Stimulated activated memory B cell treated with anti-CD40 and anti-IgM and Interleukin-4, amounts not matched to agents 10 μg/mL and 1 μg/mL and 100 μg/mL, for 72 hours (primary cell): ENCODE data around the gene CPNE5.

ENCODE experiments used
- ATAC-seq: fragments of 150-1000 bp; cut with Tn5 transposase; 2 replicates; pipeline ENCODE4 v1.10.0; 2021
- H3K27ac Mint-ChIP-seq: one replicate; pipeline ENCODE4 v1.8.0; 2022; ENCODE audit warnings: mild to moderate bottlenecking, mixed read lengths
- H3K27me3 Mint-ChIP-seq: one replicate; pipeline ENCODE4 v1.8.0; 2022; ENCODE audit warnings: mixed read lengths
- H3K36me3 Mint-ChIP-seq: one replicate; pipeline ENCODE4 v1.8.0; 2022; ENCODE audit warnings: mixed read lengths
- H3K4me1 Mint-ChIP-seq: one replicate; pipeline ENCODE4 v1.8.0; 2022; ENCODE audit warnings: mixed read lengths
- H3K4me3 Mint-ChIP-seq: one replicate; pipeline ENCODE4 v1.8.0; 2022; ENCODE audit warnings: mild to moderate bottlenecking, moderate library complexity, mixed read lengths
- H3K9me3 Mint-ChIP-seq: one replicate; pipeline ENCODE4 v1.8.0; 2022; ENCODE audit warnings: mixed read lengths

CPNE5 gene

GRCh38 chr6:36838896-36839748, at the start of gene CPNE5:
TSS of gene CPNE5 (minus strand) at chr6:36839444. CDS start at chr6:36839377, 67 bp downstream.
- H3K9me3 Mint-ChIP-seq, result no peaks in the 10 kb centered on the region
- peak within 1 kb of the TSS; percentile 52 for H3K4me3 Mint-ChIP-seq
- H3K27me3 Mint-ChIP-seq, result peaks cover 44% of the 10 kb centered on the region
- H3K27ac Mint-ChIP-seq, result peak within 1 kb of the TSS; percentile 16
- ATAC-seq, result peak; percentile 17
- H3K4me1 Mint-ChIP-seq, result peaks cover 21% of the 10 kb centered on the region
- H3K36me3 Mint-ChIP-seq, result no peaks in the 10 kb centered on the region

- ATAC-seq, result no peak
- H3K27ac Mint-ChIP-seq, result no peak overlapping the region
Measured at GRCh38 chr6:36888115-36888643, 48.9 kb upstream of the CPNE5 start.

GRCh38 chr6:36886950-36887618, 47.8 kb upstream of the CPNE5 start:
- Mint-ChIP-seq H3K9me3 (no peaks in the 10 kb centered on the region), H3K27ac (peak overlapping the region; percentile 18), H3K4me3 (peak overlapping the region; percentile 86), H3K4me1 (peaks cover 29% of the 10 kb centered on the region), H3K27me3 (no peaks in the 10 kb centered on the region), H3K36me3 (no peaks in the 10 kb centered on the region)
- ATAC-seq, result no peak

More at GRCh38 chr6:36888115-36888643, 48.9 kb upstream of the CPNE5 start:
- no peaks in the 10 kb centered on the region for H3K27me3 Mint-ChIP-seq
- no peaks in the 10 kb centered on the region for H3K36me3 Mint-ChIP-seq
- no peaks in the 10 kb centered on the region for H3K9me3 Mint-ChIP-seq
- peaks cover 29% of the 10 kb centered on the region for H3K4me1 Mint-ChIP-seq
- H3K4me3 Mint-ChIP-seq, result no peak overlapping the region

- peaks cover 29% of the 10 kb centered on the region for H3K4me1 Mint-ChIP-seq
- no peaks in the 10 kb centered on the region for H3K9me3 Mint-ChIP-seq
- no peaks in the 10 kb centered on the region for H3K36me3 Mint-ChIP-seq
- peak within 1 kb of the TSS; percentile 86 for H3K4me3 Mint-ChIP-seq
- no peaks in the 10 kb centered on the region for H3K27me3 Mint-ChIP-seq
- peak; percentile 100 for ATAC-seq
- peak within 1 kb of the TSS; percentile 85 for H3K27ac Mint-ChIP-seq
Measured at GRCh38 chr6:36885461-36886401, 46.5 kb upstream of the CPNE5 start, which contains the start of gene C6orf89. TSS of gene C6orf89 (plus strand) at chr6:36885952. CDS start at chr6:36899445, 13,493 bp downstream.

- no peaks in the 10 kb centered on the region for H3K36me3 Mint-ChIP-seq
- H3K4me1 Mint-ChIP-seq, result peaks cover 29% of the 10 kb centered on the region
- no peaks in the 10 kb centered on the region for H3K27me3 Mint-ChIP-seq
- ATAC-seq, result no peak
- no peak overlapping the region for H3K27ac Mint-ChIP-seq
- no peaks in the 10 kb centered on the region for H3K9me3 Mint-ChIP-seq
- H3K4me3 Mint-ChIP-seq, result no peak overlapping the region
Measured at GRCh38 chr6:36884610-36885009, 45.4 kb upstream of the CPNE5 start.

GRCh38 chr6:36875250-36875633, 36.0 kb upstream of the CPNE5 start:
- ATAC-seq, result no peak
- Mint-ChIP-seq H3K4me1 (peaks cover 33% of the 10 kb centered on the region), H3K27ac (peak overlapping the region; percentile 96), H3K27me3 (peaks cover 9% of the 10 kb centered on the region), H3K4me3 (peak overlapping the region; percentile 99), H3K36me3 (peaks cover 14% of the 10 kb centered on the region), H3K9me3 (no peaks in the 10 kb centered on the region)

GRCh38 chr6:36874443-36875249, 35.4 kb upstream of the CPNE5 start, which contains the start of gene PPIL1:
TSS of gene PPIL1 (minus strand) at chr6:36874803. CDS start at chr6:36874772, 31 bp downstream.
- Mint-ChIP-seq H3K27ac (peak within 1 kb of the TSS; percentile 96), H3K4me1 (peaks cover 38% of the 10 kb centered on the region), H3K36me3 (peaks cover 20% of the 10 kb centered on the region), H3K9me3 (no peaks in the 10 kb centered on the region), H3K4me3 (peak within 1 kb of the TSS; percentile 99), H3K27me3 (peaks cover 9% of the 10 kb centered on the region)
- ATAC-seq, result peak; percentile 96

- Mint-ChIP-seq H3K27ac (peak overlapping the region; percentile 96), H3K27me3 (peaks cover 2% of the 10 kb centered on the region), H3K4me1 (peaks cover 38% of the 10 kb centered on the region), H3K36me3 (peaks cover 20% of the 10 kb centered on the region), H3K9me3 (no peaks in the 10 kb centered on the region), H3K4me3 (peak overlapping the region; percentile 99)
- no peak for ATAC-seq
Measured at GRCh38 chr6:36873612-36874442, 34.6 kb upstream of the CPNE5 start.

GRCh38 chr6:36873115-36873514, 33.9 kb upstream of the CPNE5 start:
- Mint-ChIP-seq H3K27ac (peak overlapping the region; percentile 96), H3K4me3 (peak overlapping the region; percentile 99), H3K9me3 (no peaks in the 10 kb centered on the region), H3K4me1 (peaks cover 41% of the 10 kb centered on the region), H3K36me3 (peaks cover 26% of the 10 kb centered on the region), H3K27me3 (no peaks in the 10 kb centered on the region)
- no peak for ATAC-seq

- peaks cover 39% of the 10 kb centered on the region for H3K36me3 Mint-ChIP-seq
- no peak overlapping the region for H3K27ac Mint-ChIP-seq
- peaks cover 52% of the 10 kb centered on the region for H3K4me1 Mint-ChIP-seq
- H3K27me3 Mint-ChIP-seq, result no peaks in the 10 kb centered on the region
- no peaks in the 10 kb centered on the region for H3K9me3 Mint-ChIP-seq
- ATAC-seq, result no peak
- H3K4me3 Mint-ChIP-seq, result no peak overlapping the region
Measured at GRCh38 chr6:36871686-36872085, 32.4 kb upstream of the CPNE5 start.

- Mint-ChIP-seq H3K4me1 (peaks cover 37% of the 10 kb centered on the region), H3K4me3 (no peak overlapping the region), H3K36me3 (peaks cover 71% of the 10 kb centered on the region), H3K9me3 (no peaks in the 10 kb centered on the region), H3K27ac (no peak overlapping the region), H3K27me3 (no peaks in the 10 kb centered on the region)
- no peak for ATAC-seq
Measured at GRCh38 chr6:36867471-36868224, 28.4 kb upstream of the CPNE5 start.

- peaks cover 32% of the 10 kb centered on the region for H3K4me1 Mint-ChIP-seq
- no peaks in the 10 kb centered on the region for H3K27me3 Mint-ChIP-seq
- H3K4me3 Mint-ChIP-seq, result no peak overlapping the region
- no peak overlapping the region for H3K27ac Mint-ChIP-seq
- ATAC-seq, result no peak
- H3K36me3 Mint-ChIP-seq, result peaks cover 72% of the 10 kb centered on the region
- no peaks in the 10 kb centered on the region for H3K9me3 Mint-ChIP-seq
Measured at GRCh38 chr6:36865835-36866234, 26.6 kb upstream of the CPNE5 start.
